ENCODE measurements around the gene TEX47. TPM values are rescaled to one million over a fixed set of nuclear protein-coding genes. Genes with fewer than 3 reads are reported as not detected.

TEX47 gene
- total RNA-seq, 2 donors from 2014 or later = not detected

- DNase-seq (ENCODE audit: low spot score) = no peak
- intact Hi-C loops (cut with DNase I) = no loop called here
Measured at GRCh38 chr7:88757371-88757770, 38.2 kb downstream of the TEX47 start.

GRCh38 chr7:88756802-88757201 is 38.7 kb downstream of the TEX47 start:
- DNase-seq (ENCODE audit: low spot score) = no peak
- intact Hi-C loops (cut with DNase I) = no loop called here

- intact Hi-C loops (cut with DNase I) = no loop called here
- DNase-seq (ENCODE audit: low spot score) = no peak
Measured at GRCh38 chr7:88746126-88746525, 49.4 kb downstream of the TEX47 start.

Other genes starting within 250 kb of the TEX47 start
- gene ZNF804B, start 36.0 kb downstream of the TEX47 start, total RNA-seq = not detected